IMR-90 (cell line): Measurements from ENCODE around the gene RAB9A. TPM values are rescaled to one million over a fixed set of nuclear protein-coding genes. Genes with fewer than 3 reads are reported as not detected.

Experiments used
- ATAC-seq: fragments of 200-7000 bp; cut with Tn5 transposase; 2 replicates; pipeline ENCODE4 v1.9.1; 2020; ENCODE audit warnings: low read depth, mild to moderate bottlenecking, moderate library complexity
- BruUV-seq: library from RNA; stranded (reverse); fragments of 400-500 nt; replicated peaks from 2 replicates; lab custom pipeline; 2021; lab: Mats Ljungman, UMichigan
- CTCF ChIA-PET: fragments of 300-600 bp; formaldehyde crosslinking; extraction: SDS; loops from one replicate; lab custom pipeline; 2021; ENCODE audit warnings: antibody characterized with exemption; lab: Yijun Ruan, JAX
- POLR2A ChIA-PET: fragments of 300-600 bp; sonication (Branson Sonifier 250); formaldehyde crosslinking; loops from one replicate; lab custom pipeline; 2022; ENCODE audit warnings: antibody characterized with exemption; ENCODE audit not compliant: unreplicated experiment; lab: Charles Lee
- DNase-seq: peaks from one replicate; pipeline ENCODE4 v3.0.0; 2013
- H2AFZ ChIP-seq: replicated peaks from 2 replicates; pipeline ENCODE3; 2013; ENCODE audit warnings: low read length, mild to moderate bottlenecking; ENCODE audit not compliant: poor library complexity
- H2AK5ac ChIP-seq: 2 replicates; pipeline ENCODE4 v1.6.1; 2013; ENCODE audit warnings: low read depth, low read length, inconsistent platforms
- H2AK9ac ChIP-seq: replicated peaks from 2 replicates; pipeline ENCODE3; 2013; ENCODE audit warnings: mild to moderate bottlenecking, low read depth, low read length, moderate library complexity; ENCODE audit not compliant: poor library complexity
- H2BK120ac ChIP-seq: 2 replicates; pipeline ENCODE4 v1.6.1; 2013; ENCODE audit warnings: low read depth, low read length, inconsistent platforms
- H2BK15ac ChIP-seq: 3 replicates; pipeline ENCODE4 v1.6.1; 2013; ENCODE audit warnings: low read depth, low read length, inconsistent platforms
- H2BK20ac ChIP-seq: 2 replicates; pipeline ENCODE4 v1.6.1; 2013; ENCODE audit warnings: low read depth, mild to moderate bottlenecking, inconsistent platforms, low read length, moderate library complexity
- H2BK5ac ChIP-seq: 2 replicates; pipeline ENCODE4 v1.6.1; 2013; ENCODE audit warnings: mild to moderate bottlenecking, low read depth, low read length, inconsistent platforms; ENCODE audit not compliant: poor library complexity, severe bottlenecking
- H3K14ac ChIP-seq: replicated peaks from 2 replicates; pipeline ENCODE4 v1.6.1; 2013; ENCODE audit warnings: low read depth, low read length, inconsistent platforms
- H3K18ac ChIP-seq: 2 replicates; pipeline ENCODE4 v1.6.1; 2013; ENCODE audit warnings: low read depth, low read length, control low read depth
- H3K23ac ChIP-seq: 2 replicates; pipeline ENCODE4 v1.6.1; 2013; ENCODE audit warnings: low read depth, low read length, inconsistent platforms
- H3K27ac ChIP-seq: 2 replicates; pipeline ENCODE4 v1.5.1; 2013; ENCODE audit warnings: mild to moderate bottlenecking, control low read depth, low read length; ENCODE audit not compliant: insufficient read depth
- H3K27me3 ChIP-seq: 2 replicates; pipeline ENCODE4 v1.6.1; 2013; ENCODE audit warnings: low read length; ENCODE audit not compliant: control insufficient read depth, insufficient read depth
- H3K36me3 ChIP-seq: 2 replicates; pipeline ENCODE4 v1.6.1; 2013; ENCODE audit warnings: low read length, mixed read lengths; ENCODE audit not compliant: control insufficient read depth, insufficient read depth
- H3K4ac ChIP-seq: 2 replicates; pipeline ENCODE4 v1.6.1; 2013; ENCODE audit warnings: low read depth, low read length, inconsistent platforms
- H3K4me1 ChIP-seq: 2 replicates; pipeline ENCODE4 v1.6.1; 2013; ENCODE audit warnings: low read length, mixed read lengths; ENCODE audit not compliant: control insufficient read depth, insufficient read depth
- H3K4me2 ChIP-seq: 2 replicates; pipeline ENCODE4 v1.6.1; 2013; ENCODE audit warnings: low read depth, mild to moderate bottlenecking, control low read depth, low read length, moderate library complexity
- H3K4me3 ChIP-seq: 2 replicates; pipeline ENCODE4 v1.5.1; 2013; ENCODE audit warnings: low read depth, mild to moderate bottlenecking, control low read depth, low read length, moderate library complexity; ENCODE audit not compliant: insufficient read depth
- H3K56ac ChIP-seq: 2 replicates; pipeline ENCODE4 v1.6.1; 2013; ENCODE audit warnings: low read length, inconsistent platforms; ENCODE audit not compliant: insufficient read depth; ENCODE audit errors: extremely low read depth
- H3K79me1 ChIP-seq, 2 experiments: 2 replicates each; pipeline ENCODE4 v1.6.1; 2013; ENCODE audit warnings: low read length in 2 of 2, inconsistent platforms in 1 of 2, low read depth in 1 of 2
- H3K9ac ChIP-seq: 2 replicates; pipeline ENCODE4 v1.6.1; 2013; ENCODE audit warnings: low read depth, low read length, control low read depth
- H3K9me1 ChIP-seq: 2 replicates; pipeline ENCODE4 v1.6.1; 2013; ENCODE audit warnings: low read length, inconsistent platforms; ENCODE audit not compliant: insufficient read depth
- H3K9me3 ChIP-seq: 2 replicates; pipeline ENCODE4 v1.6.1; 2013; ENCODE audit warnings: low read length; ENCODE audit not compliant: control insufficient read depth, insufficient read depth
- H4K20me1 ChIP-seq: 2 replicates; pipeline ENCODE4 v1.6.1; 2013; ENCODE audit warnings: low read length, inconsistent platforms; ENCODE audit not compliant: insufficient read depth
- H4K5ac ChIP-seq: 2 replicates; pipeline ENCODE4 v1.6.1; 2013; ENCODE audit warnings: mild to moderate bottlenecking, low read depth, low read length, control low read depth
- H4K8ac ChIP-seq, 2 experiments: 2 replicates each; pipeline ENCODE4 v1.6.1; 2013; ENCODE audit warnings: low read depth in 2 of 2, low read length in 2 of 2, control low read depth in 1 of 2, inconsistent platforms in 1 of 2
- H4K91ac ChIP-seq: 2 replicates; pipeline ENCODE4 v1.6.1; 2013; ENCODE audit warnings: low read depth, low read length, inconsistent platforms; ENCODE audit not compliant: insufficient read depth
- BHLHE40 ChIP-seq: fragments of 150-350 bp; IDR thresholded peaks from 2 replicates; pipeline ENCODE4 v1.6.1; 2016; ENCODE audit warnings: mild to moderate bottlenecking, low read depth, low read length
- CEBPB ChIP-seq: IDR thresholded peaks from 2 replicates; pipeline ENCODE4 v1.6.1; 2012; ENCODE audit warnings: low read depth, low read length, improper control_type of control experiment
- CHD1 ChIP-seq: IDR thresholded peaks from 2 replicates; pipeline ENCODE4 v1.6.1; 2012; ENCODE audit warnings: low read depth, low read length, improper control_type of control experiment
- FOS ChIP-seq: fragments of 150-350 bp; IDR thresholded peaks from 2 replicates; pipeline ENCODE4 v1.6.1; 2016; ENCODE audit warnings: low read depth, low read length
- MAFK ChIP-seq: IDR thresholded peaks from 2 replicates; pipeline ENCODE4 v1.6.1; 2012; ENCODE audit warnings: low read depth, low read length, improper control_type of control experiment
- MAZ ChIP-seq: IDR thresholded peaks from 2 replicates; pipeline ENCODE4 v1.6.1; 2012; ENCODE audit warnings: low read depth, mild to moderate bottlenecking, low read length, improper control_type of control experiment, moderate library complexity, borderline replicate concordance
- MXI1 ChIP-seq: IDR thresholded peaks from 2 replicates; pipeline ENCODE4 v1.6.1; 2012; ENCODE audit warnings: low read depth, mild to moderate bottlenecking, low read length, moderate library complexity, borderline replicate concordance
- NFE2L2 ChIP-seq: fragments of 150-350 bp; IDR thresholded peaks from 2 replicates; pipeline ENCODE4 v1.6.1; 2016; ENCODE audit warnings: low read depth, mild to moderate bottlenecking, low read length
- POLR2A ChIP-seq: IDR thresholded peaks from 2 replicates; pipeline ENCODE4 v1.6.1; 2012; ENCODE audit warnings: mild to moderate bottlenecking, low read depth, low read length
- RAD21 ChIP-seq: IDR thresholded peaks from 2 replicates; pipeline ENCODE4 v1.6.1; 2012; ENCODE audit warnings: low read length, improper control_type of control experiment
- RCOR1 ChIP-seq: IDR thresholded peaks from 2 replicates; pipeline ENCODE4 v1.6.1; 2012; ENCODE audit warnings: mild to moderate bottlenecking, low read length, improper control_type of control experiment; ENCODE audit not compliant: insufficient replicate concordance
- RFX5 ChIP-seq: IDR thresholded peaks from 2 replicates; pipeline ENCODE4 v1.8.0; 2012; ENCODE audit warnings: low read depth, mild to moderate bottlenecking, low read length, moderate library complexity
- SMC3 ChIP-seq: fragments of 150-350 bp; IDR thresholded peaks from 2 replicates; pipeline ENCODE4 v1.6.1; 2016; ENCODE audit warnings: low read depth, mild to moderate bottlenecking, antibody characterized with exemption, low read length, moderate library complexity
- WGBS, 2 experiments: methylation state at CpG; one replicate each; pipeline versions ENCODE4 v1.1.5 to v1.1.7; 2013; ENCODE audit warnings: missing lambda C conversion rate in 2 of 2; ENCODE audit not compliant: insufficient read length in 1 of 2; ENCODE audit errors: extremely low coverage in 2 of 2; 5-methylcytosine and 5-hydroxymethylcytosine counted together
- dilution Hi-C: fragments of 300-500 bp; cut with HindIII; formaldehyde crosslinking; loops from one replicate; pipeline ENCODE4 v1.14.3; 2018; ENCODE audit warnings: low sequenced_read_pairs; ENCODE audit not compliant: unreplicated experiment
- in situ Hi-C: fragments of 300-500 bp; cut with MboI; formaldehyde crosslinking; loops from 3 replicates; pipeline ENCODE4 v1.14.3; 2019; ENCODE audit warnings: low sequenced_read_pairs, inconsistent platforms, mixed read lengths
- intact Hi-C: fragments of 100-400 bp; cut with micrococcal nuclease; formaldehyde crosslinking; loops from 2 replicates; pipeline ENCODE4 v1.10.0; 2022
- polyA plus RNA-seq, 3 experiments: library from polyadenylated mRNA; depleted of rRNA; stranded (reverse); fragments of >200 nt; gene quantifications; 2 replicates each; pipeline ENCODE4 v1.2.3, GENCODE V29; 2012; ENCODE audit warnings: low replicate concordance in 1 of 3
- total RNA-seq: library from RNA; depleted of rRNA; stranded (reverse); fragments of >200 nt; gene quantifications from 2 replicates; pipeline ENCODE4 v1.2.3, GENCODE V29; 2012
- TF ChIP-seq, protein P1 (sequence below): conservative IDR thresholded peaks from 2 replicates; pipeline ENCODE4 v1.5.1; 2012; ENCODE audit warnings: mild to moderate bottlenecking, low read depth, low read length, improper control_type of control experiment
- TF ChIP-seq, protein P2 (sequence below): fragments of 150-350 bp; IDR thresholded peaks from 2 replicates; pipeline ENCODE4 v1.6.1; 2017; ENCODE audit warnings: mild to moderate bottlenecking, antibody characterized with exemption, low read length, low read depth
- TF ChIP-seq, protein P3 (sequence below): fragments of 150-350 bp; IDR thresholded peaks from 2 replicates; pipeline ENCODE4 v1.6.1; 2016; ENCODE audit warnings: low read depth, mild to moderate bottlenecking, low read length, moderate library complexity, borderline replicate concordance

Gene RAB9A
- total and polyA plus RNA-seq, 2 of the 4 experiments (the other 2 are of a cell fraction): 15.8 to 22.3 TPM

DNA sequence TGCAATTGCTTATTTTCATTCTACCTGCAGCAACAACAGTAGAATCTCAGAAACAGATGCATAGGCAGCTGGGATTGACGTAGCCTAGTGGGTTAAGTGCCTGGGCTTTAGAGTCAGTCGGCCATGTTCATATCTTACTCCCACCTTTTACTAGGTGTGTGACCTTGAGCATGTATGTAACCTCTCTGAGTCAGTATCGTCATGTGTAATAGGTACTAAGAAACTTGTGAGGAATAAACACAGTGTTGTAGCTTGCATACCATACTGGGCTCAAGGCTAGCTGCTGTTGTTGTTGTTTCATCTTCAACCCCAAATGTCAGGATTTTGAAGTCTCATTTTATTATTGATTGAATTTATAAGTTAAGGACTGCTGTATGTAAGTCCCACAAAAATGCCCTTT is 14.2 kb downstream of the RAB9A start:
- no peak overlapping the region for H2AK5ac ChIP-seq
- intact Hi-C loops: no loop called here
- no peak overlapping the region for H2AK9ac ChIP-seq
- no peak overlapping the region for H2BK5ac ChIP-seq
- H2BK120ac ChIP-seq: no peak overlapping the region
- no peak for TF ChIP-seq SMC3
- TF ChIP-seq, protein P1, sequence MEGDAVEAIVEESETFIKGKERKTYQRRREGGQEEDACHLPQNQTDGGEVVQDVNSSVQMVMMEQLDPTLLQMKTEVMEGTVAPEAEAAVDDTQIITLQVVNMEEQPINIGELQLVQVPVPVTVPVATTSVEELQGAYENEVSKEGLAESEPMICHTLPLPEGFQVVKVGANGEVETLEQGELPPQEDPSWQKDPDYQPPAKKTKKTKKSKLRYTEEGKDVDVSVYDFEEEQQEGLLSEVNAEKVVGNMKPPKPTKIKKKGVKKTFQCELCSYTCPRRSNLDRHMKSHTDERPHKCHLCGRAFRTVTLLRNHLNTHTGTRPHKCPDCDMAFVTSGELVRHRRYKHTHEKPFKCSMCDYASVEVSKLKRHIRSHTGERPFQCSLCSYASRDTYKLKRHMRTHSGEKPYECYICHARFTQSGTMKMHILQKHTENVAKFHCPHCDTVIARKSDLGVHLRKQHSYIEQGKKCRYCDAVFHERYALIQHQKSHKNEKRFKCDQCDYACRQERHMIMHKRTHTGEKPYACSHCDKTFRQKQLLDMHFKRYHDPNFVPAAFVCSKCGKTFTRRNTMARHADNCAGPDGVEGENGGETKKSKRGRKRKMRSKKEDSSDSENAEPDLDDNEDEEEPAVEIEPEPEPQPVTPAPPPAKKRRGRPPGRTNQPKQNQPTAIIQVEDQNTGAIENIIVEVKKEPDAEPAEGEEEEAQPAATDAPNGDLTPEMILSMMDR: no peak
- TF ChIP-seq MXI1: no peak
- no peak for TF ChIP-seq MAZ
- TF ChIP-seq RFX5: no peak
- no peak for TF ChIP-seq POLR2A
- no peak for TF ChIP-seq CHD1
- no peak for TF ChIP-seq NFE2L2
- TF ChIP-seq MAFK: no peak
- no peak for TF ChIP-seq CEBPB
- TF ChIP-seq, protein P2, sequence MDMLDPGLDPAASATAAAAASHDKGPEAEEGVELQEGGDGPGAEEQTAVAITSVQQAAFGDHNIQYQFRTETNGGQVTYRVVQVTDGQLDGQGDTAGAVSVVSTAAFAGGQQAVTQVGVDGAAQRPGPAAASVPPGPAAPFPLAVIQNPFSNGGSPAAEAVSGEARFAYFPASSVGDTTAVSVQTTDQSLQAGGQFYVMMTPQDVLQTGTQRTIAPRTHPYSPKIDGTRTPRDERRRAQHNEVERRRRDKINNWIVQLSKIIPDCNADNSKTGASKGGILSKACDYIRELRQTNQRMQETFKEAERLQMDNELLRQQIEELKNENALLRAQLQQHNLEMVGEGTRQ: no peak
- TF ChIP-seq, protein P3, sequence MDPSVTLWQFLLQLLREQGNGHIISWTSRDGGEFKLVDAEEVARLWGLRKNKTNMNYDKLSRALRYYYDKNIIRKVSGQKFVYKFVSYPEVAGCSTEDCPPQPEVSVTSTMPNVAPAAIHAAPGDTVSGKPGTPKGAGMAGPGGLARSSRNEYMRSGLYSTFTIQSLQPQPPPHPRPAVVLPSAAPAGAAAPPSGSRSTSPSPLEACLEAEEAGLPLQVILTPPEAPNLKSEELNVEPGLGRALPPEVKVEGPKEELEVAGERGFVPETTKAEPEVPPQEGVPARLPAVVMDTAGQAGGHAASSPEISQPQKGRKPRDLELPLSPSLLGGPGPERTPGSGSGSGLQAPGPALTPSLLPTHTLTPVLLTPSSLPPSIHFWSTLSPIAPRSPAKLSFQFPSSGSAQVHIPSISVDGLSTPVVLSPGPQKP: no peak
- TF ChIP-seq RAD21: no peak
- no peak for TF ChIP-seq RCOR1
- TF ChIP-seq FOS: no peak
- TF ChIP-seq BHLHE40: no peak
- H3K4me1 ChIP-seq: peaks cover 7% of the 10 kb centered on the region
- no peak overlapping the region for H3K4ac ChIP-seq
- H2BK20ac ChIP-seq: no peak overlapping the region
- peaks cover 46% of the 10 kb centered on the region for H4K20me1 ChIP-seq
- no peaks in the 10 kb centered on the region for H3K27me3 ChIP-seq
- H3K4me2 ChIP-seq: no peak overlapping the region
- no peak overlapping the region for H3K56ac ChIP-seq
- H3K36me3 ChIP-seq: peaks cover 13% of the 10 kb centered on the region; the same call in 1 of the 2 replicates
- dilution Hi-C loops: no loop called here
- peaks cover 6% of the 10 kb centered on the region for H3K9me1 ChIP-seq
- no peak overlapping the region for H3K27ac ChIP-seq
- no peaks in the 10 kb centered on the region for H3K9me3 ChIP-seq
- ATAC-seq: no peak
- H3K14ac ChIP-seq: no peak overlapping the region
- H2BK15ac ChIP-seq: no peak overlapping the region
- no peak overlapping the region for H3K9ac ChIP-seq
- CTCF ChIA-PET: no interaction called here
- no peak overlapping the region for H4K8ac ChIP-seq
- H4K5ac ChIP-seq: no peak overlapping the region
- POLR2A ChIA-PET: no interaction called here
- no TSS peak for BruUV-seq
- no CpG with 5 or more reads among the region's 3 CpGs for WGBS, 2 experiments
- in situ Hi-C loops: no loop called here
- H2AFZ ChIP-seq: no peak overlapping the region
- peaks cover 14 to 40% of the 10 kb centered on the region in 2 experiments for H3K79me1 ChIP-seq
- no peak overlapping the region for H3K18ac ChIP-seq
- H3K4me3 ChIP-seq: no peak overlapping the region
- no peak overlapping the region for H4K91ac ChIP-seq
- no peak overlapping the region for H3K23ac ChIP-seq
- DNase-seq: no peak
